WI38 (cell line): Measurements from ENCODE around the gene SGO2.

ENCODE experiments used
- H3K4me3 ChIP-seq: 2 replicates; pipeline ENCODE4 v1.5.1; 2011; ENCODE audit warnings: low read depth, mild to moderate bottlenecking, control low read depth, low read length
- CTCF ChIP-seq: IDR thresholded peaks from 2 replicates; pipeline ENCODE4 v1.5.1; 2012; ENCODE audit warnings: low read depth, mild to moderate bottlenecking, control low read depth, low read length

SGO2 gene

GRCh38 chr2:200498402-200499162, 27.4 kb upstream of the SGO2 start:
- no peak for TF ChIP-seq CTCF
- no peak overlapping the region for H3K4me3 ChIP-seq

- H3K4me3 ChIP-seq, result no peak overlapping the region
- no peak for TF ChIP-seq CTCF
Observed at GRCh38 chr2:200502196-200502595, 23.8 kb upstream of the SGO2 start.

- no peak overlapping the region for H3K4me3 ChIP-seq
Observed at GRCh38 chr2:200506679-200507078, 19.3 kb upstream of the SGO2 start.

GRCh38 chr2:200507179-200507578, 18.8 kb upstream of the SGO2 start:
- TF ChIP-seq CTCF, result no peak

More at GRCh38 chr2:200506679-200507078, 19.3 kb upstream of the SGO2 start:
- no peak for TF ChIP-seq CTCF

GRCh38 chr2:200509235-200509611, 16.8 kb upstream of the SGO2 start:
- TF ChIP-seq CTCF, result no peak
- H3K4me3 ChIP-seq, result peak overlapping the region; percentile 84

More at GRCh38 chr2:200507179-200507578, 18.8 kb upstream of the SGO2 start:
- no peak overlapping the region for H3K4me3 ChIP-seq

GRCh38 chr2:200509612-200510433, 16.2 kb upstream of the SGO2 start, which contains the start of gene KCTD18:
KCTD18 (minus strand) TSS chr2:200510068; CDS start chr2:200507016, 3,052 bp downstream.
- H3K4me3 ChIP-seq, result peak within 1 kb of the TSS; percentile 84
- peak; percentile 76 for TF ChIP-seq CTCF

- no peak for TF ChIP-seq CTCF
- H3K4me3 ChIP-seq, result no peak overlapping the region
Observed at GRCh38 chr2:200515155-200515554, 10.9 kb upstream of the SGO2 start.
